Omental fat pad (tissue), 4 donors: ENCODE measurements around the gene FIGN. TPM values are rescaled to one million over a fixed set of nuclear protein-coding genes. Genes with fewer than 3 reads are reported as not detected.

Experiments used
- ATAC-seq: fragments of 150-250 bp; one replicate; pipeline ENCODE4 v1.9.1; 2016; ENCODE audit warnings: mild to moderate bottlenecking, moderate library complexity; ENCODE audit not compliant: low FRiP score
- DNase-seq: peaks from one replicate; pipeline ENCODE4 v3.0.0-alpha.2; 2019; ENCODE audit warnings: low spot score
- CTCF ChIP-seq, 3 donors: fragments of 450-650 bp; IDR thresholded peaks; one replicate each; pipeline ENCODE4 v1.5.1; 2016 to 2017; ENCODE audit warnings: antibody characterized with exemption in 3 of 3, mild to moderate bottlenecking in 3 of 3, moderate library complexity in 2 of 3
- total RNA-seq, 4 donors: library from RNA; depleted of rRNA; stranded (reverse); fragments of >200 nt; gene quantifications; one replicate each; pipeline ENCODE4 v1.1.0, GENCODE V29; 2016

Gene FIGN
- total RNA-seq, 4 donors from 2014 or later: 8.2 to 13.1 (median 10.7) TPM

- TF ChIP-seq CTCF (IDR thresholded peaks at IDR 0.05): no peak
- DNase-seq (no peak), ATAC-seq (no peak)
Observed at GRCh38 chr2:163633291-163633690, 102.5 kb downstream of the FIGN start.

- DNase-seq (no peak), ATAC-seq (no peak)
- TF ChIP-seq CTCF (IDR thresholded peaks at IDR 0.05): no peak
Observed at GRCh38 chr2:163630836-163631235, 105.0 kb downstream of the FIGN start.

- no peak for ATAC-seq
- DNase-seq: no peak
- no peak for TF ChIP-seq CTCF (IDR thresholded peaks at IDR 0.05)
Observed at GRCh38 chr2:163626639-163627109, 109.1 kb downstream of the FIGN start.

GRCh38 chr2:163626208-163626607, 109.6 kb downstream of the FIGN start:
- DNase-seq (no peak), ATAC-seq (no peak)
- TF ChIP-seq CTCF (IDR thresholded peaks at IDR 0.05): no peak

GRCh38 chr2:163625632-163626031, 110.2 kb downstream of the FIGN start:
- no peak for TF ChIP-seq CTCF (IDR thresholded peaks at IDR 0.05)
- DNase-seq (no peak), ATAC-seq (no peak)

GRCh38 chr2:163621445-163622004, 114.3 kb downstream of the FIGN start:
- ATAC-seq (no peak), DNase-seq (no peak)
- TF ChIP-seq CTCF (IDR thresholded peaks at IDR 0.05): no peak

GRCh38 chr2:163617517-163617916, 118.3 kb downstream of the FIGN start:
- no peak for TF ChIP-seq CTCF (IDR thresholded peaks at IDR 0.05)
- ATAC-seq: no peak
- DNase-seq: no peak
